Measurements from ENCODE around the gene CIBAR2. TPM values are rescaled to one million over a fixed set of nuclear protein-coding genes. Genes with fewer than 3 reads are reported as not detected.

CIBAR2 gene
- total and polyA plus RNA-seq, 9 of the 15 experiments (the other 6 are each of a cell fraction or from before 2014, with no cell fraction given), result not detected

GRCh38 chr16:85114909-85115567 is 2.8 kb upstream of the CIBAR2 start (continued):
- TF ChIP-seq, protein P1, sequence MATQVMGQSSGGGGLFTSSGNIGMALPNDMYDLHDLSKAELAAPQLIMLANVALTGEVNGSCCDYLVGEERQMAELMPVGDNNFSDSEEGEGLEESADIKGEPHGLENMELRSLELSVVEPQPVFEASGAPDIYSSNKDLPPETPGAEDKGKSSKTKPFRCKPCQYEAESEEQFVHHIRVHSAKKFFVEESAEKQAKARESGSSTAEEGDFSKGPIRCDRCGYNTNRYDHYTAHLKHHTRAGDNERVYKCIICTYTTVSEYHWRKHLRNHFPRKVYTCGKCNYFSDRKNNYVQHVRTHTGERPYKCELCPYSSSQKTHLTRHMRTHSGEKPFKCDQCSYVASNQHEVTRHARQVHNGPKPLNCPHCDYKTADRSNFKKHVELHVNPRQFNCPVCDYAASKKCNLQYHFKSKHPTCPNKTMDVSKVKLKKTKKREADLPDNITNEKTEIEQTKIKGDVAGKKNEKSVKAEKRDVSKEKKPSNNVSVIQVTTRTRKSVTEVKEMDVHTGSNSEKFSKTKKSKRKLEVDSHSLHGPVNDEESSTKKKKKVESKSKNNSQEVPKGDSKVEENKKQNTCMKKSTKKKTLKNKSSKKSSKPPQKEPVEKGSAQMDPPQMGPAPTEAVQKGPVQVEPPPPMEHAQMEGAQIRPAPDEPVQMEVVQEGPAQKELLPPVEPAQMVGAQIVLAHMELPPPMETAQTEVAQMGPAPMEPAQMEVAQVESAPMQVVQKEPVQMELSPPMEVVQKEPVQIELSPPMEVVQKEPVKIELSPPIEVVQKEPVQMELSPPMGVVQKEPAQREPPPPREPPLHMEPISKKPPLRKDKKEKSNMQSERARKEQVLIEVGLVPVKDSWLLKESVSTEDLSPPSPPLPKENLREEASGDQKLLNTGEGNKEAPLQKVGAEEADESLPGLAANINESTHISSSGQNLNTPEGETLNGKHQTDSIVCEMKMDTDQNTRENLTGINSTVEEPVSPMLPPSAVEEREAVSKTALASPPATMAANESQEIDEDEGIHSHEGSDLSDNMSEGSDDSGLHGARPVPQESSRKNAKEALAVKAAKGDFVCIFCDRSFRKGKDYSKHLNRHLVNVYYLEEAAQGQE (IDR thresholded peaks at IDR 0.05; ENCODE audit: borderline replicate concordance), result peak; percentile 87
- TF ChIP-seq, protein P1 (CRISPR knock-in tag; IDR thresholded peaks at IDR 0.05; ENCODE audit: low read depth), result no peak
- TF ChIP-seq KLF16 (IDR thresholded peaks at IDR 0.05), result peak; percentile 44
- TF ChIP-seq ZNF175 (CRISPR knock-in tag; IDR thresholded peaks at IDR 0.05; ENCODE audit: low read depth), result no peak
- no peak for TF ChIP-seq NR4A1 (CRISPR knock-in tag; IDR thresholded peaks at IDR 0.05)
- no peak for TF ChIP-seq NR4A1 (tag; IDR thresholded peaks at IDR 0.05)
- TF ChIP-seq ZNF24 (IDR thresholded peaks at IDR 0.05), result peak; percentile 31; the same call in 1 of the 2 replicates
- no peak for TF ChIP-seq DIDO1 (tag; IDR thresholded peaks at IDR 0.05; ENCODE audit: low read depth)
- TF ChIP-seq THRB (CRISPR knock-in tag; conservative IDR thresholded peaks at IDR 0.05), result no peak
- TF ChIP-seq ZNF766 (CRISPR knock-in tag; conservative IDR thresholded peaks at IDR 0.05), result no peak
- no peak for TF ChIP-seq PHB2 (IDR thresholded peaks at IDR 0.05; ENCODE audit: low read depth)
- 0 out of 4 replicates have a peak, but pooled peaks of 1 of the 2 experiments have one; percentile 41 for TF ChIP-seq RCOR1 (IDR thresholded peaks at IDR 0.05; ENCODE audit: borderline replicate concordance in 1 of 2, low read depth in 2 of 2, low read length in 2 of 2)
- TF ChIP-seq, protein P2, sequence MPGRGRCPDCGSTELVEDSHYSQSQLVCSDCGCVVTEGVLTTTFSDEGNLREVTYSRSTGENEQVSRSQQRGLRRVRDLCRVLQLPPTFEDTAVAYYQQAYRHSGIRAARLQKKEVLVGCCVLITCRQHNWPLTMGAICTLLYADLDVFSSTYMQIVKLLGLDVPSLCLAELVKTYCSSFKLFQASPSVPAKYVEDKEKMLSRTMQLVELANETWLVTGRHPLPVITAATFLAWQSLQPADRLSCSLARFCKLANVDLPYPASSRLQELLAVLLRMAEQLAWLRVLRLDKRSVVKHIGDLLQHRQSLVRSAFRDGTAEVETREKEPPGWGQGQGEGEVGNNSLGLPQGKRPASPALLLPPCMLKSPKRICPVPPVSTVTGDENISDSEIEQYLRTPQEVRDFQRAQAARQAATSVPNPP (IDR thresholded peaks at IDR 0.05; ENCODE audit: borderline replicate concordance, insufficient read depth, insufficient read length), result no peak
- no peak for TF ChIP-seq ZKSCAN8 (CRISPR knock-in tag; IDR thresholded peaks at IDR 0.05)
- no peak for TF ChIP-seq POLR2B (IDR thresholded peaks at IDR 0.05; ENCODE audit: low read depth, partially characterized antibody)
- TF ChIP-seq MEIS2 (IDR thresholded peaks at IDR 0.05; ENCODE audit: partially characterized antibody), result no peak
- peak; percentile 100 for TF ChIP-seq ZNF121 (CRISPR knock-in tag; conservative IDR thresholded peaks at IDR 0.05)
- TF ChIP-seq ESRRA (IDR thresholded peaks at IDR 0.05; ENCODE audit: borderline replicate concordance, low read depth), result peak; percentile 92
- no peak for TF ChIP-seq CREB1 (IDR thresholded peaks at IDR 0.05)
- TF ChIP-seq CREB1 (CRISPR knock-in tag; IDR thresholded peaks at IDR 0.05), result peak; percentile 44; the same call in 1 of the 2 replicates

All from K562 (cell line).